H1 (cell line): ENCODE results near the gene DHCR7. TPM values are rescaled to one million over a fixed set of nuclear protein-coding genes. Genes with fewer than 3 reads are reported as not detected.

Experiments
- CTCF ChIA-PET: fragments of 300-600 bp; sonication (Branson Sonifier 250); formaldehyde crosslinking; loops from one replicate; lab custom pipeline; 2021; ENCODE audit not compliant: partially characterized antibody; lab: Charles Lee
- POLR2A ChIA-PET: fragments of 300-600 bp; sonication (Branson Sonifier 250); formaldehyde crosslinking; loops from one replicate; lab custom pipeline; 2021; ENCODE audit warnings: inconsistent platforms; ENCODE audit not compliant: partially characterized antibody; lab: Charles Lee
- DNase-seq, 2 experiments: peaks; one replicate each; pipeline versions ENCODE4 v3.0.0 to v3.0.0-alpha.2; 2010 to 2022; ENCODE audit warnings: low spot score in 2 of 2, low read depth in 1 of 2, mixed read lengths in 1 of 2
- FAIRE-seq: peaks from 2 replicates; lab custom pipeline; 2011; peaks lifted over from hg19 to GRCh38; lab: Jason Lieb, UNC
- H2AFZ ChIP-seq: 2 replicates; pipeline ENCODE4 v1.8.1; 2012; ENCODE audit warnings: low read length, inconsistent platforms
- H2AK5ac ChIP-seq: 2 replicates; pipeline ENCODE4 v1.6.1; 2013; ENCODE audit warnings: low read depth, low read length
- H2BK120ac ChIP-seq: replicated peaks from 2 replicates; pipeline ENCODE3; 2013; ENCODE audit warnings: low read depth, low read length, inconsistent platforms
- H2BK12ac ChIP-seq: 2 replicates; pipeline ENCODE4 v1.6.1; 2013; ENCODE audit warnings: low read depth, low read length
- H2BK15ac ChIP-seq: 2 replicates; pipeline ENCODE4 v1.6.1; 2013; ENCODE audit warnings: low read length
- H2BK20ac ChIP-seq: 2 replicates; pipeline ENCODE4 v1.6.1; 2013; ENCODE audit warnings: low read length
- H2BK5ac ChIP-seq: 2 replicates; pipeline ENCODE4 v1.6.1; 2013; ENCODE audit warnings: low read depth, low read length
- H3K14ac ChIP-seq: 2 replicates; pipeline ENCODE4 v1.6.1; 2013; ENCODE audit warnings: inconsistent platforms; ENCODE audit not compliant: insufficient read length
- H3K18ac ChIP-seq: 2 replicates; pipeline ENCODE4 v1.6.1; 2013; ENCODE audit warnings: low read length; ENCODE audit errors: extremely low read depth
- H3K23ac ChIP-seq: 2 replicates; pipeline ENCODE4 v1.6.1; 2013; ENCODE audit warnings: inconsistent platforms; ENCODE audit not compliant: insufficient read length
- H3K23me2 ChIP-seq: 2 replicates; pipeline ENCODE4 v1.6.1; 2013; ENCODE audit warnings: low read depth, low read length
- H3K27ac ChIP-seq: 2 replicates; pipeline ENCODE4 v1.6.1; 2011; ENCODE audit warnings: low read depth, low read length, inconsistent platforms
- H3K27me3 ChIP-seq, 4 experiments: replicated peaks in 1 of 4; 1 replicate in 1 of 4; 2 replicates in 3 of 4; pipeline versions ENCODE4 v1.6.1 to v1.8.1; 2011 to 2013; ENCODE audit warnings: low read length in 3 of 4, mild to moderate bottlenecking in 3 of 4, inconsistent platforms in 2 of 4, mixed read lengths in 2 of 4, moderate library complexity in 1 of 4; ENCODE audit not compliant: control insufficient read depth in 3 of 4, insufficient read depth in 3 of 4; ENCODE audit errors: extremely low read depth in 1 of 4
- H3K36me3 ChIP-seq, 4 experiments: 2 replicates each; pipeline versions ENCODE4 v1.6.1 to v1.8.1; 2011 to 2013; ENCODE audit warnings: mild to moderate bottlenecking in 4 of 4, low read length in 3 of 4, moderate library complexity in 2 of 4, control low read depth in 1 of 4, inconsistent platforms in 1 of 4; ENCODE audit not compliant: insufficient read depth in 4 of 4, control insufficient read depth in 2 of 4
- H3K4ac ChIP-seq: replicated peaks from 2 replicates; pipeline ENCODE3; 2013; ENCODE audit warnings: low read length, low read depth, mixed read lengths, inconsistent platforms; ENCODE audit not compliant: insufficient read length
- H3K4me1 ChIP-seq, 4 experiments: replicated peaks in 1 of 4; 1 replicate in 1 of 4; 2 replicates in 3 of 4; pipeline versions ENCODE4 v1.6.1 to v1.8.1; 2011 to 2013; ENCODE audit warnings: low read length in 3 of 4, inconsistent platforms in 2 of 4, mixed read lengths in 1 of 4; ENCODE audit not compliant: insufficient read depth in 4 of 4, control insufficient read depth in 3 of 4
- H3K4me2 ChIP-seq, 2 experiments: 2 replicates each; pipeline versions ENCODE4 v1.6.1 to v1.8.1; 2011 to 2013; ENCODE audit warnings: low read depth in 2 of 2, low read length in 2 of 2, control low read depth in 1 of 2, inconsistent platforms in 1 of 2, mild to moderate bottlenecking in 1 of 2; ENCODE audit not compliant: insufficient read depth in 1 of 2
- H3K4me3 ChIP-seq, 4 experiments: fragments of 200-600, 300-600 bp in 1 of 4; sonication (generic), shearing (Covaris generic), sonication (Bioruptor Twin) in 1 of 4; 2 replicates each; pipeline versions ENCODE4 v1.5.1 to v1.8.1; 2011 to 2016; ENCODE audit warnings: low read length in 4 of 4, low read depth in 3 of 4, control low read depth in 2 of 4, inconsistent platforms in 2 of 4, mild to moderate bottlenecking in 2 of 4, mixed read lengths in 1 of 4, moderate library complexity in 1 of 4; ENCODE audit not compliant: insufficient read depth in 2 of 4; ENCODE audit errors: extremely low read depth in 1 of 4
- H3K56ac ChIP-seq: replicated peaks from 2 replicates; pipeline ENCODE3; 2013; ENCODE audit warnings: low read depth, mild to moderate bottlenecking, mixed read lengths, low read length, inconsistent platforms; ENCODE audit not compliant: insufficient read length
- H3K79me1 ChIP-seq: 2 replicates; pipeline ENCODE4 v1.6.1; 2013; ENCODE audit warnings: low read depth, low read length, control low read depth
- H3K79me2 ChIP-seq, 2 experiments: 2 replicates each; pipeline versions ENCODE4 v1.6.1 to v1.8.1; 2012 to 2013; ENCODE audit warnings: low read length in 2 of 2, mild to moderate bottlenecking in 2 of 2, inconsistent platforms in 1 of 2; ENCODE audit not compliant: insufficient read depth in 2 of 2, control insufficient read depth in 1 of 2
- H3K9ac ChIP-seq, 4 experiments: replicated peaks in 1 of 4; 1 replicate in 1 of 4; 2 replicates in 3 of 4; pipeline versions ENCODE4 v1.6.1 to v1.8.1; 2011 to 2013; ENCODE audit warnings: low read depth in 3 of 4, low read length in 3 of 4, control low read depth in 2 of 4, mild to moderate bottlenecking in 2 of 4, moderate library complexity in 2 of 4, inconsistent platforms in 1 of 4; ENCODE audit errors: extremely low read depth in 1 of 4
- H3K9me3 ChIP-seq, 2 experiments: 2 replicates each; pipeline versions ENCODE4 v1.6.1 to v1.8.1; 2012 to 2013; ENCODE audit warnings: mild to moderate bottlenecking in 2 of 2, moderate library complexity in 2 of 2, control low read depth in 1 of 2, inconsistent platforms in 1 of 2, low read depth in 1 of 2, low read length in 1 of 2, mixed read lengths in 1 of 2; ENCODE audit not compliant: insufficient read depth in 2 of 2
- H4K20me1 ChIP-seq, 2 experiments: replicated peaks in 1 of 2; 2 replicates each; pipeline versions ENCODE3 to v1.8.1; 2011 to 2013; ENCODE audit warnings: inconsistent platforms in 2 of 2, low read length in 2 of 2, mild to moderate bottlenecking in 1 of 2; ENCODE audit not compliant: insufficient read depth in 2 of 2, control insufficient read depth in 1 of 2
- H4K5ac ChIP-seq: 2 replicates; pipeline ENCODE4 v1.6.1; 2013; ENCODE audit warnings: low read length, low read depth, mixed read lengths, inconsistent platforms; ENCODE audit not compliant: insufficient read length
- H4K8ac ChIP-seq: 2 replicates; pipeline ENCODE4 v1.8.0; 2013; ENCODE audit warnings: mild to moderate bottlenecking, moderate library complexity, low read length, inconsistent platforms; ENCODE audit not compliant: insufficient read depth; ENCODE audit errors: extremely low read depth
- H4K91ac ChIP-seq: replicated peaks from 2 replicates; pipeline ENCODE3; 2013; ENCODE audit warnings: low read length, mixed read lengths, inconsistent platforms; ENCODE audit not compliant: insufficient read length
- POU5F1 ChIP-seq: IDR thresholded peaks from 2 replicates; pipeline ENCODE4 v1.6.1; 2011; ENCODE audit warnings: low read depth, mild to moderate bottlenecking, low read length, moderate library complexity
- RXRA ChIP-seq: IDR thresholded peaks from 2 replicates; pipeline ENCODE4 v1.6.1; 2011; ENCODE audit warnings: low read depth, mild to moderate bottlenecking, low read length, moderate library complexity; ENCODE audit not compliant: insufficient read depth
- WGBS, 2 experiments: shearing (Covaris generic) in 1 of 2; methylation state at CpG; one replicate each; pipeline versions ENCODE4 v1.1.6 to v1.1.7; 2013 to 2015; ENCODE audit warnings: low lambda C conversion rate in 2 of 2, mixed read lengths in 2 of 2, inconsistent platforms in 1 of 2, low coverage in 1 of 2, missing lambda C conversion rate in 1 of 2; ENCODE audit not compliant: insufficient replicate concordance in 2 of 2, insufficient coverage in 1 of 2, insufficient read length in 1 of 2; ENCODE audit errors: extremely low coverage in 1 of 2, missing lambda C conversion rate in 1 of 2; 5-methylcytosine and 5-hydroxymethylcytosine counted together
- polyA plus RNA-seq, 7 experiments: library from polyadenylated mRNA; depleted of rRNA in 3 of 7; stranded (reverse) in 5 of 7; unstranded in 2 of 7; fragments of >200 nt in 5 of 7; fragments of 200-250 nt in 2 of 7; gene quantifications; 1 replicate in 5 of 7; 2 replicates in 1 of 7; 4 replicates in 1 of 7; pipeline versions ENCODE4 v1.2.1 to v1.2.3, GENCODE V29; 2011 to 2013; ENCODE audit warnings: missing spikeins in 2 of 7, mixed read lengths in 2 of 7
- total RNA-seq: library from RNA; stranded (reverse); fragmentation: NEBNext Ultra II Directional; extraction: Animal tissue kit (Norgen Biotek cat#: 25700); gene quantifications from 2 replicates; pipeline ENCODE4 v1.2.1, GENCODE V29; 2021

The DHCR7 gene
- total and polyA plus RNA-seq, 2 of the 8 experiments (the other 6 are each of a cell fraction or from before 2014, with no cell fraction given) = 144 to 157 TPM

- 78% methylated on average over 11 of the region's 11 CpGs; no CpG with 5 or more reads in 1 of the 2 experiments for WGBS, 2 experiments
- FAIRE-seq (no peak), DNase-seq (no peak)
- Histone ChIP-seq H3K79me1 (no peaks in the 10 kb centered on the region; the same call in 1 of the 2 replicates), H2BK120ac (no peak overlapping the region), H2AFZ (no peak overlapping the region), H3K14ac (no peak overlapping the region), H4K5ac (no peak overlapping the region), H3K4ac (no peak overlapping the region), H3K27me3 (no peaks in the 10 kb centered on the region), H3K4me1 (peaks cover 0 to 3% (median 0%) of the 10 kb centered on the region in 4 experiments; a peak in 1 of 7 replicates), H4K8ac (no peak overlapping the region), H3K79me2 (no peaks in the 10 kb centered on the region), H2BK20ac (no peak overlapping the region), H3K9ac (no peak overlapping the region), H2AK5ac (no peak overlapping the region), H3K18ac (no peak overlapping the region), H3K9me3 (no peaks in the 10 kb centered on the region), H4K91ac (no peak overlapping the region), H3K4me2 (no peak overlapping the region), H3K4me3 (no peak overlapping the region), H2BK12ac (no peak overlapping the region), H3K23ac (no peak overlapping the region), H3K23me2 (no peaks in the 10 kb centered on the region), H3K27ac (no peak overlapping the region), H4K20me1 (peaks cover 8 to 11% of the 10 kb centered on the region in 2 experiments), H2BK5ac (no peak overlapping the region), H2BK15ac (no peak overlapping the region), H3K36me3 (peaks cover 4 to 24% (median 9%) of the 10 kb centered on the region in 4 experiments; a peak in 5 of 8 replicates), H3K56ac (no peak overlapping the region)
- POLR2A ChIA-PET = no interaction called here
- TF ChIP-seq POU5F1 (no peak), RXRA (no peak)
- CTCF ChIA-PET = interaction anchor here (1.2 kb wide), 1 partner anchor 40 kb away, joined by 3 read pairs; no protein-coding TSS in a partner anchor
These were observed 11.7 kb upstream of the DHCR7 start for GRCh38 chr11:71459767-71460320.
